Loucy (cell line): ENCODE data around the gene PPIL1.

ENCODE experiments used
- H2AFZ ChIP-seq: fragments of 200-600 bp; sonication (generic); 2 replicates; pipeline ENCODE4 v1.6.0; 2016; ENCODE audit warnings: antibody characterized with exemption, mild to moderate bottlenecking, low read length, moderate library complexity
- H3F3A ChIP-seq: fragments of 200-600 bp; 2 replicates; pipeline ENCODE4 v1.6.0; 2016; ENCODE audit warnings: antibody characterized with exemption, low read depth, mild to moderate bottlenecking
- H3K27me3 ChIP-seq: fragments of 200-600 bp; sonication (generic); 2 replicates; pipeline ENCODE4 v1.6.1; 2014; ENCODE audit warnings: low read length, mild to moderate bottlenecking; ENCODE audit not compliant: insufficient read depth, poor library complexity, severe bottlenecking
- H3K36me3 ChIP-seq: fragments of 200-600 bp; sonication (generic); 2 replicates; pipeline ENCODE4 v1.6.1; 2016; ENCODE audit warnings: low read length; ENCODE audit not compliant: insufficient read depth
- H3K4me1 ChIP-seq: fragments of 200-600 bp; sonication (generic); 2 replicates; pipeline ENCODE4 v1.5.1; 2014; ENCODE audit warnings: low read length, mild to moderate bottlenecking; ENCODE audit not compliant: insufficient read depth, poor library complexity, severe bottlenecking
- H3K4me2 ChIP-seq: fragments of 200-600 bp; sonication (generic); 2 replicates; pipeline ENCODE4 v1.6.0; 2014; ENCODE audit warnings: antibody characterized with exemption, low read length, low read depth, mild to moderate bottlenecking; ENCODE audit not compliant: poor library complexity, severe bottlenecking
- H3K4me3 ChIP-seq: fragments of 200-600 bp; sonication (generic); 2 replicates; pipeline ENCODE4 v1.5.1; 2014; ENCODE audit warnings: low read length, mild to moderate bottlenecking, mixed read lengths; ENCODE audit not compliant: poor library complexity, severe bottlenecking
- H3K79me2 ChIP-seq: fragments of 200-600 bp; sonication (generic); 2 replicates; pipeline ENCODE4 v1.6.1; 2014; ENCODE audit warnings: low read length; ENCODE audit not compliant: insufficient read depth
- H3K9ac ChIP-seq: fragments of 200-600 bp; sonication (generic); 2 replicates; pipeline ENCODE4 v1.6.0; 2014; ENCODE audit warnings: mild to moderate bottlenecking, low read depth, low read length, moderate library complexity; ENCODE audit not compliant: poor library complexity, severe bottlenecking
- H3K9me2 ChIP-seq: fragments of 200-600 bp; sonication (generic); replicated peaks from 2 replicates; pipeline ENCODE4 v1.6.1; 2016; ENCODE audit warnings: low read depth, low read length, mixed read lengths
- H3K9me3 ChIP-seq: fragments of 200-600 bp; sonication (generic); 2 replicates; pipeline ENCODE4 v1.6.1; 2014; ENCODE audit warnings: mild to moderate bottlenecking, antibody characterized with exemption, low read length, low read depth; ENCODE audit not compliant: insufficient read depth
- H4K20me1 ChIP-seq: fragments of 200-600 bp; sonication (generic); 2 replicates; pipeline ENCODE4 v1.6.0; 2014; ENCODE audit warnings: antibody characterized with exemption, low read length, mild to moderate bottlenecking; ENCODE audit not compliant: insufficient read depth, poor library complexity, severe bottlenecking
- EZH2phosphoT487 ChIP-seq: fragments of 200-600 bp; IDR thresholded peaks from 2 replicates; pipeline ENCODE4 v1.6.1; 2018; ENCODE audit warnings: antibody characterized with exemption, mild to moderate bottlenecking, moderate library complexity, borderline replicate concordance
- TF ChIP-seq, protein P1 (sequence below): fragments of 200-600 bp; sonication (generic); conservative IDR thresholded peaks from 2 replicates; pipeline ENCODE4 v1.5.1; 2014; ENCODE audit warnings: mild to moderate bottlenecking, antibody characterized with exemption, low read length

PPIL1 gene

DNA sequence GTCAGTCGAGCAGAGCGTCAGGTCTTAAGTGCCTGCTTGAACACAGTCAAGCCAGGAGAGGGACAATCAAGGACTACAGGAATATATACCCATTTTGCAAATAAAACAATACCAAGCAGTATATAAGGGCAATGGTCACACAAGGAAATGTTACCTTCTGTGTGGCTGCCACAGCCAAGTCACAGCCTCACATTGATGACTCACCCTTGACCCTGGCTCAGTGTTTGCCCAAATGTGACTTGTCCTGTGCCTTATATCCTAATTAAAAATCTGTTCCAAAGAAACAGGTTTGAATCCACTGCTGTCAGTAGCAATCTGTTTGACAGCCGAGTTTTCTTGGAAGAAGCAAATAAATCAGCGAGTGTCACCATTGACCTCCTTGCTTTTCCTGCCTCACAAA, 45.4 kb upstream of the PPIL1 start:
- no peak overlapping the region for H3K9ac ChIP-seq
- H3K9me2 ChIP-seq, result no peaks in the 10 kb centered on the region
- H3K4me3 ChIP-seq, result no peak overlapping the region
- H3F3A ChIP-seq, result no peaks in the 10 kb centered on the region
- no peaks in the 10 kb centered on the region for H4K20me1 ChIP-seq
- TF ChIP-seq, protein P1, sequence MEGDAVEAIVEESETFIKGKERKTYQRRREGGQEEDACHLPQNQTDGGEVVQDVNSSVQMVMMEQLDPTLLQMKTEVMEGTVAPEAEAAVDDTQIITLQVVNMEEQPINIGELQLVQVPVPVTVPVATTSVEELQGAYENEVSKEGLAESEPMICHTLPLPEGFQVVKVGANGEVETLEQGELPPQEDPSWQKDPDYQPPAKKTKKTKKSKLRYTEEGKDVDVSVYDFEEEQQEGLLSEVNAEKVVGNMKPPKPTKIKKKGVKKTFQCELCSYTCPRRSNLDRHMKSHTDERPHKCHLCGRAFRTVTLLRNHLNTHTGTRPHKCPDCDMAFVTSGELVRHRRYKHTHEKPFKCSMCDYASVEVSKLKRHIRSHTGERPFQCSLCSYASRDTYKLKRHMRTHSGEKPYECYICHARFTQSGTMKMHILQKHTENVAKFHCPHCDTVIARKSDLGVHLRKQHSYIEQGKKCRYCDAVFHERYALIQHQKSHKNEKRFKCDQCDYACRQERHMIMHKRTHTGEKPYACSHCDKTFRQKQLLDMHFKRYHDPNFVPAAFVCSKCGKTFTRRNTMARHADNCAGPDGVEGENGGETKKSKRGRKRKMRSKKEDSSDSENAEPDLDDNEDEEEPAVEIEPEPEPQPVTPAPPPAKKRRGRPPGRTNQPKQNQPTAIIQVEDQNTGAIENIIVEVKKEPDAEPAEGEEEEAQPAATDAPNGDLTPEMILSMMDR, result no peak
- TF ChIP-seq EZH2phosphoT487, result no peak
- H3K4me2 ChIP-seq, result no peak overlapping the region
- no peaks in the 10 kb centered on the region for H3K9me3 ChIP-seq
- H2AFZ ChIP-seq, result no peak overlapping the region
- H3K4me1 ChIP-seq, result peaks cover 40% of the 10 kb centered on the region
- peaks cover 23% of the 10 kb centered on the region; the same call in 1 of the 2 replicates for H3K36me3 ChIP-seq
- no peaks in the 10 kb centered on the region for H3K27me3 ChIP-seq
- no peaks in the 10 kb centered on the region for H3K79me2 ChIP-seq

DNA sequence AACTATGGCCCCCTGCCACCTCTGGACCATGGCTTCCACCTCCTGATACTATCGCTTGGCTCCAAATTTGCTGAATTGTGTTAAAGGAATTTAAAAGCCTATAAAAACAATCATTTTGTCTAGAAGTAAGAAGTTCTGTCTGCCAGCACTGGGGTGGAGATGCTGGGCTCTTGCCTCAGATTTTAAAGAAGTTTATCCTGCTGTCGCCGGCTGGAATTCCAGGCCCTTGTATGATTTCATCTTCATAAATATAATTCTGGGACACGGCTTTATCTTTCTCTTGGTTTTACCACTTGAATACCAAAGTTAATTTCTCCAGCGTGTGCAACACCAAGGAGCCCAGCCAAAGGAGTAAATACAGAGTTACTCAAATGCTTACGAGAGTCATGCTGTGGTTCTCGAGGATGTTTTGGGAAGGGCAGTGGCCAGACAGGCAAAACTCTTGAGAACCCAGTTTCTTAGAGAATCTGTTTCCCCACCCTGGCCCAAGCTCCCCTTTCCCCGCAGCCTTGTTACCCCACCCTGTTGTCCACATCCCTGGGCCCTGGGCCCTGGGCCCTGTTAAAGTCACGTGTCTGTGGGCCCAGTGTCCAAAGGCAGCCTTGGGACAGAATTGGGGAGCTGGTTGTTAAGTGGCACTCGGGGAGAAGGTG, 43.1 kb upstream of the PPIL1 start:
- Histone ChIP-seq H3K9me2 (no peaks in the 10 kb centered on the region), H4K20me1 (no peaks in the 10 kb centered on the region), H2AFZ (no peak overlapping the region), H3K4me1 (peaks cover 44% of the 10 kb centered on the region), H3K4me3 (no peak overlapping the region), H3K9me3 (no peaks in the 10 kb centered on the region), H3K4me2 (no peak overlapping the region), H3F3A (peaks cover 6% of the 10 kb centered on the region; the same call in 1 of the 2 replicates), H3K36me3 (peaks cover 25% of the 10 kb centered on the region; the same call in 1 of the 2 replicates), H3K79me2 (no peaks in the 10 kb centered on the region), H3K27me3 (no peaks in the 10 kb centered on the region), H3K9ac (no peak overlapping the region)
- no peak for TF ChIP-seq EZH2phosphoT487
- TF ChIP-seq, protein P1, result no peak

DNA sequence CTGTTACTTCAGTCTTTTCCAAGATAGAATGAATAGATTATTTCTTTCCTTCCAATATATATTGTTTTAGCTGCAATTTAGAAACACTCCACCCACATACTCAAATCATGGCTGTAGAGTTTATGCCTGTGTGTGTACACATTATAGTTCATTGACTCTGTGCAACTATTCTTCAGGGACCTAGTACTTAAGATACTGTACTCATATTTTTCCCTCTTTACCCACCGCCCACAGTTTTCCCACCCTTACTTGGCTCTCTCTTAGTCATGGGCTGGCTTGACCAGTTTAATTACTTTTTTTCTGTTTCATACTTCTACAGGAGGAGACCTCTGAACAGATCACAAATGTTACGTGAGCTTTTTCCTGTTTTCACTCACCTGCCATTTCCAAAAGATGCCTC, 41.5 kb upstream of the PPIL1 start:
- Histone ChIP-seq H3K9me3 (no peaks in the 10 kb centered on the region), H3F3A (peaks cover 17% of the 10 kb centered on the region), H2AFZ (no peak overlapping the region), H3K4me1 (peaks cover 54% of the 10 kb centered on the region), H3K9me2 (no peaks in the 10 kb centered on the region), H3K36me3 (peaks cover 25% of the 10 kb centered on the region; the same call in 1 of the 2 replicates), H4K20me1 (no peaks in the 10 kb centered on the region), H3K9ac (no peak overlapping the region), H3K27me3 (no peaks in the 10 kb centered on the region), H3K4me2 (no peak overlapping the region), H3K4me3 (no peak overlapping the region), H3K79me2 (no peaks in the 10 kb centered on the region)
- TF ChIP-seq, protein P1, result no peak
- no peak for TF ChIP-seq EZH2phosphoT487
